ENCODE data around the gene AKT1S1.
A peak's percentile ranks its signal among the peaks of the same experiment; 100 is the strongest.

The AKT1S1 gene

DNA sequence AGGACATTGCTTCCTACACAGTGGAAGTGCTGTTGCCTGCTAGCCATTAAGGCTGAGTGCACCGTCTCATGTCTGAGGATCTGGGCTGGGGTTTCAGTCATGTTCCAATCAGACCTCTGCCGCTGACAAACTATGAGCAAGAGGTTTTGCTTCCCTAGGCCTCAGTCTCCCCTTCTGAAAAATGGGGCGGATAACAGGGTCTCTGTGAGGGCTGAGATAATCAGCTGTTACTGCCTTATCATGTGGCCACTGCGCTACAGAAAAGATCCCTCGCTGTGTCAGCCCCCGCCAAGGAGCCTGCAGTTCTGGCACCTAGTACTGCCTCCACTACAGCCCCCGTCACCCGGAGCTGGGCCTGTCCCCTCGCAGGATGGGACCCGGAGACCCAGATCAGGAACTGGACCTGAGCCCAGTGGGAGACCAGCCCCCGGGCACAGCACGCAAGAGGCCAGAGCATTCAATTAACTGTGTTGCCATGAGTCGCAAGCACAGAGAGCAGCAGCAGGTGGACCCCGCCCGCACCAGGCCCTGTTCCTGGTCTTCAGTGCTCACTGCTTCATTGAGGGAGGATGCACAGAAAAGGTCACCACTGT is 6.8 kb downstream of the AKT1S1 start:
- TF ChIP-seq, protein P1, sequence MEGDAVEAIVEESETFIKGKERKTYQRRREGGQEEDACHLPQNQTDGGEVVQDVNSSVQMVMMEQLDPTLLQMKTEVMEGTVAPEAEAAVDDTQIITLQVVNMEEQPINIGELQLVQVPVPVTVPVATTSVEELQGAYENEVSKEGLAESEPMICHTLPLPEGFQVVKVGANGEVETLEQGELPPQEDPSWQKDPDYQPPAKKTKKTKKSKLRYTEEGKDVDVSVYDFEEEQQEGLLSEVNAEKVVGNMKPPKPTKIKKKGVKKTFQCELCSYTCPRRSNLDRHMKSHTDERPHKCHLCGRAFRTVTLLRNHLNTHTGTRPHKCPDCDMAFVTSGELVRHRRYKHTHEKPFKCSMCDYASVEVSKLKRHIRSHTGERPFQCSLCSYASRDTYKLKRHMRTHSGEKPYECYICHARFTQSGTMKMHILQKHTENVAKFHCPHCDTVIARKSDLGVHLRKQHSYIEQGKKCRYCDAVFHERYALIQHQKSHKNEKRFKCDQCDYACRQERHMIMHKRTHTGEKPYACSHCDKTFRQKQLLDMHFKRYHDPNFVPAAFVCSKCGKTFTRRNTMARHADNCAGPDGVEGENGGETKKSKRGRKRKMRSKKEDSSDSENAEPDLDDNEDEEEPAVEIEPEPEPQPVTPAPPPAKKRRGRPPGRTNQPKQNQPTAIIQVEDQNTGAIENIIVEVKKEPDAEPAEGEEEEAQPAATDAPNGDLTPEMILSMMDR (conservative IDR thresholded peaks at IDR 0.05): no peak
- H3K27ac ChIP-seq: peak overlapping the region; percentile 99

DNA sequence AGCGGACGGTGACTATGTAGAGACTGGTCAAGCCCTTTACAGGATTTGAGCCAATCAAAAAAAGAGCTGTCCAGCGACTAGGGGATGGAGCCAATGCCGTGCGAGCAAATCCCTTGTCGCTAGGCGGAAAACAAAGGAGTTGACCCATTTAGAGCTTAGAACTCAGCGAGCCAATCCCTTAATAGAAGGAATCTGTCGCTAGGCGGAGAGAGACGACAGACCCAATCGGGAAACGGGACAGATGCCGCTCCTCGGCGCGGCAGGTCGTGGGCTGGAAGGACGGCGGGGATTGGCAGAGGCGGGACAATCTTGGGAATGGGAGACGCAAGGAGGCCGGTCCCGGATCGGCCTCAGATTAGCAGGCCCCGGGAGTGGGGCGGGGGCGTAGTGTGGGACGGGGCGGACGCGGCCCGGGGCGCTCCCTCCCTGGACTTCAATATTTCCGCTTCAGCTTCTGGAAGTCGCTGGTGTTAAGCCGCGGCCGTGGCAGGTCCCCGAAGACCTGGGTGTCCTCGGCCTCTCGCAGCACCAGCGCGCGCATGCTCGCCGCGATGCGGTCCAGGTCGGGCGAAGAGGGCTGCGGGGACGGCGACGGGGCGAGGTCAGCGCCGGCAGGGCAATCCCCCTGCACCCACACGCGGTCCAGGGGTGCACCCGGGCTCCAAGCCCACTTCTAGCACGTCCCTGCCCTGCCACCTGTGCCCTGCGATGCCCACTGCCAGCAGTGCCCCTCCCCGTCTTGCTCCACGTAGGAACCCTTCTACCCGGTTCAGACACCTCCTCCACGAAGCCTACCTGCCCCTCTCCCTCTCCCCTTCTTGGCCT is 7.5 kb downstream of the AKT1S1 start:
- peak overlapping the region; percentile 99 for H3K27ac ChIP-seq
- TF ChIP-seq, protein P1 (conservative IDR thresholded peaks at IDR 0.05): no peak

DNA sequence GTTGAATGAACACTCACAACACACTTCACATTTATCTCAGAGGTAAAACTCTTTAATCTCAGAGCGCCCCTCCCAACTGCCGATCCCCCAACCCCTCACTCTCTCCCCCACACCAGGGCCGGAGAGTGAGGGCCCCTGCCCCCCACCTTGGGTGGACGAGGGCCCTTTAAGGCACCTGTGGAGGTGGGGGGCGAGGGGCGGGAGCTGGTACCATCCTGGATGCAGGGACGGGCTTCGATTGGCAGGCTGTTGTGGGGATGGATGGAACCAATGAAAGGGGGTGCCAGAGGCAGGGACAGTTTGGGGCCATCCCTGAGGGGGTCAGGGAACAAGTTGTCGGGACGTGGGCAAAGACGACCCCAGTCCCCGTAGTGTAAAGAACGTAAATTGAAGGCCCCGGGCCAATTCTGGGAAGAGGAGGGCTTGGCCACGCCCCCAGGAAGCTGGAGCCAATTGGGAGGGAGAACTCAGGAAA is 8.1 kb downstream of the AKT1S1 start:
- peak overlapping the region; percentile 99 for H3K27ac ChIP-seq
- TF ChIP-seq, protein P1 (conservative IDR thresholded peaks at IDR 0.05): no peak

DNA sequence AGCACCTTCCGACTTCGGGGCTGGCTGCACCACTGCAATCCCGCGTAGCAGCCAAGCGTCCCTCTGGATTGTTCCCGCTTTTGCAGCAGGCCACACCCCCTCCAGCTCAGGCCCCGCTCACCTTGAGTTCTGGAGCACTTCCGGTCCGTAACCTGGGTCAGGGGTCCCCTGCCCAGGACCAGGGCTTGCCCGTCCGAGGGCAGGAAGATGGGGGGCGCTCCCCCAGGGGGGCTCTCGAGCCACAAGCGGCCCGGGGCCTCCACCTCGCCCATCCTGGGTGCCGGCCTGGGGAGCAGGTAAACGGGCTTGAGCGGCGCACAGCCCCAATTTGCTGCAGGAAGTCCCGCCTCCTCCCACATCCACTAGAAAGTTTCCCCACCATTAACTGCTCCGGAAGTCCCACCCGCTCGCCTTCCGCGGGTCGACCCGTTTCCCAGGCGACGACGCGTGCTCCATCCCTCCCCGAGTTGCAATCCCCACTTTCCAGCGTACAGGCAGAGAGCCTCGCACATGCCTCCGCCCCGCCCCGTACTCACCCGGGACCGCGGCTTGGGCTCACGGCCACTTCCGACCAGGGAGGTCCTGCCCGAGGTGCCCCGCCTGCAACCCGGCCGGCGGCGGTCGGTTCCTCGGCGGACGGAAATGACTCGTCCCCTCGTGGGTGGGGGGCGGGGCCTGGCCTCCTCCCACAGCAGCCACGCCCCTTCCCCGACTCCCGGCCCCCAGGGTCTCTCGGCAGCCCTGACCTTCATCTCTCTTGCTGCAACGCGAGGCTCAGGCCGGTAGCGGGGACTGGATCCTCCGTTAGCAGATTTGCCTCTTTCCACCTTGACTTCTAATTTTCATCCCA is 10.0 kb downstream of the AKT1S1 start, which contains the start of gene PNKP:
PNKP (minus strand) TSS at position 644 of the 850 bp plus-strand sequence; CDS start at position 272, 372 bp downstream.
- TF ChIP-seq, protein P1 (conservative IDR thresholded peaks at IDR 0.05): no peak
- H3K27ac ChIP-seq: peak within 1 kb of the TSS; percentile 99

DNA sequence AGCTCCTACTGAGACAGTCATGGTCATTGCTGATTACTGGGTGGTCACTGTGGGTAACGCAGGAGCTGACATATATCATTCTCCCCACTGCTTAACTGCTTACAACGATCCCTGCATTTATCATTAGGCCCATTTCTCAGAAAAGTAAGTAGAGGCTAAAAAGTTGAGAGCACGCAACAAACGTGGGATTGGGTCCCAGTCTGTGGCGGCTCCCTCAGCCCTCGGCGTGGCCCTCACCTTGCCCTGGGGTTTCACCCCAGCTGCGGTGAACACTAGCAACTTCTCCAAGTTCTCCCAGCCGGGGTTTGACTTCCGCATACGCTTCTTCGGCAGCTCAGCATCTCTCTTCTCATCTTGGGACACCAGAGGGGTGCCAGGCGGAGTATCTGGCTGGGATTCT is 12.3 kb downstream of the AKT1S1 start:
- peak overlapping the region; percentile 99 for H3K27ac ChIP-seq
- TF ChIP-seq, protein P1 (conservative IDR thresholded peaks at IDR 0.05): no peak

DNA sequence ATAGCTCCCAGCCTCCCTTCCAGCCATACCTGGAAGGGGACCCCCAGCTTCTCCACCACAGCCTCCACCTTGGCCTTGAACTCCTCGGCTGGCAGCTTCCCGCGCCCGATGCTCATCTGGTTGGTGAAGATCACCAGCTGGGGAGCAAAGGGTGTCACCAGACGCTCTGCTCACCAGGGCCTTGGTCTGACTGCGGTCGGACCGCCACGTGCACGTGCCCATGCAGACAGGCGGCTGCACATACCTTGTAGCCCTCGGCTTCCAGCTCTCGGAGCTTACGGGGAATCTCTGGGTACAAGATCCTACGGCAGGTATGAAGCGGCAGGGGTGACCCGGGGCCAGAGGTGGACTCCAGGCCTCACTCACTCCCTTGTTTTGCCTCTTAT is 13.2 kb downstream of the AKT1S1 start:
- TF ChIP-seq, protein P1 (conservative IDR thresholded peaks at IDR 0.05): no peak
- 0 out of 2 replicates have a peak overlapping the region, but pooled peaks have one; percentile 14 for H3K27ac ChIP-seq

Data from VCaP (cell line).